ENCODE results near the gene DSE. TPM values are rescaled to one million over a fixed set of nuclear protein-coding genes. Genes with fewer than 3 reads are reported as not detected.
A peak's percentile ranks its signal among the peaks of the same experiment; 100 is the strongest.

DSE gene
- total RNA-seq, 1 donor from 2014 or later: 80.5 TPM

DNA sequence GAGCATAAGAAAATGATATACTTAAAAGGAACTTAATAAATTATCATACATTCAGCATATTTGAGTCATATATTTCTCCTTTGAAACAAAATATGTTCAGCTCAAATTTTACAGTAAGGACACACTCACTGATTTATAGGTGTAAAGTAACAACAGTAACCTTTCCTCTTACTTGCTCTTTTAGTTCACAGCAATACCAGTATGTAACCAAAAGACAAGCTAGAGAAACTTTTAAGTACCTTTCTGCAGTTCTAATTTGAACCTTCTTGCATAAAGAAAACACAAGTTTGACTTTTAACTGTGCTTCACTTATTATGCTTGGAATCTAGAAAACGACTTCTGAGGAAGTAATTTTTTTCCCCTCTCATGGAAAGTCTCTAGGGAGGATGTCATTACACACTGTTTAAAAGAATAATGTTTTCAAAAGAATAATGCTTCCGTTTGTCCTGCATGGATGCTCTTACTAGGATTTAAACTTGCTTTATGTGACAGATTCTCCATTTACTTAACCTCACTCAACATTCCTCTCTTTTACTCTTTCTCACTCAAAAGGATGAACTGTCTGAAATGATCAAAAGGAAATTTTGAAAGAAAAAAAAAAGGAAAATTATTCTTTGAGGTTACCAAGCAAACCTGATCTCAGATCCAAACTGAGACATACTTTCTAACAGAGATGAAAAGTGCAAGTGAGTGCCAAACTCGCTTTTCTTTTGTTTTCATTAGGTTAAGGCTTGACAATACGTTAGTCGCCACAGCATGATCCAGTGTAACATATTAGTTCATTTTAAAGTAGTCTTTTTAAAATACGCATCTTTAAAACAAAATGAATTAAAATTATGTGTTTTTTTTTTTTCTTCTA lies 68.1 kb downstream of the DSE start:
- Mint-ChIP-seq H3K27me3 (no peaks in the 10 kb centered on the region), H3K9me3 (no peaks in the 10 kb centered on the region), H3K36me3 (peaks cover 10% of the 10 kb centered on the region), H3K4me3 (peak overlapping the region; percentile 29), H3K4me1 (ENCODE audit: unreplicated experiment) (peaks cover 38% of the 10 kb centered on the region), H3K27ac (no peak overlapping the region)
- DNase-seq (ENCODE audit: extremely low spot score, unreplicated experiment): no peak
- TF ChIP-seq, protein P1, sequence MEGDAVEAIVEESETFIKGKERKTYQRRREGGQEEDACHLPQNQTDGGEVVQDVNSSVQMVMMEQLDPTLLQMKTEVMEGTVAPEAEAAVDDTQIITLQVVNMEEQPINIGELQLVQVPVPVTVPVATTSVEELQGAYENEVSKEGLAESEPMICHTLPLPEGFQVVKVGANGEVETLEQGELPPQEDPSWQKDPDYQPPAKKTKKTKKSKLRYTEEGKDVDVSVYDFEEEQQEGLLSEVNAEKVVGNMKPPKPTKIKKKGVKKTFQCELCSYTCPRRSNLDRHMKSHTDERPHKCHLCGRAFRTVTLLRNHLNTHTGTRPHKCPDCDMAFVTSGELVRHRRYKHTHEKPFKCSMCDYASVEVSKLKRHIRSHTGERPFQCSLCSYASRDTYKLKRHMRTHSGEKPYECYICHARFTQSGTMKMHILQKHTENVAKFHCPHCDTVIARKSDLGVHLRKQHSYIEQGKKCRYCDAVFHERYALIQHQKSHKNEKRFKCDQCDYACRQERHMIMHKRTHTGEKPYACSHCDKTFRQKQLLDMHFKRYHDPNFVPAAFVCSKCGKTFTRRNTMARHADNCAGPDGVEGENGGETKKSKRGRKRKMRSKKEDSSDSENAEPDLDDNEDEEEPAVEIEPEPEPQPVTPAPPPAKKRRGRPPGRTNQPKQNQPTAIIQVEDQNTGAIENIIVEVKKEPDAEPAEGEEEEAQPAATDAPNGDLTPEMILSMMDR (conservative IDR thresholded peaks at IDR 0.05): no peak

DNA sequence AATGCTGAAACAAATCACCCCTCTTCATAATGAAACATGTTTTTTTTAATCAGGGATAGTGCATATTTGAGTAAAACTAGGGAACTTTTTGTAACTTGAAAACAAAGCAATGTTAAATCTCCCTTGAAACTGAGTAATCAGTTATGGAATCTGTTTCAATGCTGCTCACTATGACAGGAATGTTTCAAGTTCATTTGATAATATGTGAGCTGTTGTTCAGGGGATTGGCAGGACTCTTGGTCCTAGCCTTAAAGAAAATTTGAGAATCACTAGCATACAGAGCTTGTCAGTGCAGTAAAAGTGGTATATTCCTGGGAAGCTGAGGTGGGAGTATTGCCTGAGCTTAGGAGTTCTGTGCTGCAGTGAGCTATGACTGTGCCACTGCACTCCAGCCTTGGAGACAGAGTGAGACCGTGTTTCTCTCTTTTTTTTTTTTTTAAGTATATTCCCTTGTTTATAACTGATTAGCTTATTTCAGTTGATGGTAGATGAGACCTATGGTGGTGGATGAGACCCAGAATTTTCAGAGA lies 68.8 kb downstream of the DSE start:
- Mint-ChIP-seq H3K36me3 (peaks cover 10% of the 10 kb centered on the region), H3K27ac (no peak overlapping the region), H3K9me3 (no peaks in the 10 kb centered on the region), H3K27me3 (no peaks in the 10 kb centered on the region), H3K4me1 (ENCODE audit: unreplicated experiment) (peaks cover 46% of the 10 kb centered on the region), H3K4me3 (peak overlapping the region; percentile 35)
- TF ChIP-seq, protein P1 (conservative IDR thresholded peaks at IDR 0.05): no peak
- DNase-seq (ENCODE audit: extremely low spot score, unreplicated experiment): no peak

DNA sequence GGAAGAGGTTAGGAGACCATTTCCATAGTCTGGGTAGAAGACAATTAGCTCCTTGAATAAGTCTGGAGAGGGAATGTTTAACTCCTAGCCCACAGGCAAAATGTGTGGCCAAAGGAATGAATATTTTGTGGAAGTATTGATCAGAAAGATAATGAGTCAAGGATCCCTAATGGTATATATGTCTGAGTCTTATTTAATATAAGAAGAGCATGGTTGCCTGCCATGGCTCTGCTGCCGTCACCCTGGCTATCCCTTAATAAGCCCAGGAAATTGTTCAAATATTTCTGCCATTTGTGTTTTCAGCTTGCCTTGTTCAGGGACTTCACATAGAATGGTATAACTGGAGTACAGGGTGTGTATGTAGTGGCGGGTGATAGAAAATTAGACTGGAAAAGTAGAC lies 72.4 kb downstream of the DSE start:
- Mint-ChIP-seq H3K27me3 (no peaks in the 10 kb centered on the region), H3K36me3 (no peaks in the 10 kb centered on the region), H3K27ac (no peak overlapping the region), H3K4me3 (no peak overlapping the region), H3K4me1 (ENCODE audit: unreplicated experiment) (peaks cover 44% of the 10 kb centered on the region), H3K9me3 (no peaks in the 10 kb centered on the region)
- no peak for DNase-seq (ENCODE audit: extremely low spot score, unreplicated experiment)
- TF ChIP-seq, protein P1 (conservative IDR thresholded peaks at IDR 0.05): no peak

DNA sequence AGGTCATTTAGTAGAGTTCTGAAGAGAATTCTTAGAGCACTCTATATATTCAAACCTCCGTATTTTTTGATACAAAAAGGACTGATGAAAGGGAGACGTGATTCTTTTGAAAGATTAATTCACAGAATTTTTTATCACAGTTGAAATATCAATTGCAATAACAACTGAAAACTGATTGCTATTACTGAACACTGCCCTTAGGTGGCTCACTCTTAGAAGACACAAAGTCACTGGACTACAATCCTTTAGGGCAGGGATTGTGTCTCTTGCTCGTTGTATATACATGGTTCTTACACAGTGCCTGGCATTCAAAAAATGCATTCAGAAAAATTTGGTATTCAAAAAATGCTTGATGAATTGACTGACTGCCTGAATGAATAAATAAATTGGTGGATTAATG lies 73.3 kb downstream of the DSE start:
- TF ChIP-seq, protein P1 (conservative IDR thresholded peaks at IDR 0.05): peak; percentile 70

DNA sequence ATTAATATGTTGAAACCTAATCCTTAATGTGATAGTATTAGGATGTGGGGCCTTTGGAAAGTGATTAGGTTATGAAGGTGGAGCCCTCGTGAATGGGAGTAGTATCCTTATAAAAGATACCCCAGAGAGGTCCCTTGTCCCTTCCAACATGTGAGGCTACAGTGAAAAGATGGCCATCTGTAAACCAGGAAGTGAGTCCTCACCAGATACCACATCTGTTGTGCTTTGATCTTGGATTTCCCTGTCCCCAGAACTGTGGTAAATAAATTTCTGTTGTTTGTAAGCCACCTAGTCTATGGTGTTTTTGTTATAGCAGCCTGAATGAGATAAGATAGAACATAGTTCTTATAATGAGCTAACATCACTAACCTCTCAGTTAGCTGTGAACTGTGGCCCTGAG lies 73.8 kb downstream of the DSE start:
- no peak overlapping the region for H3K4me3 Mint-ChIP-seq
- TF ChIP-seq, protein P1 (conservative IDR thresholded peaks at IDR 0.05): no peak

More for the DNA sequence above, 73.3 kb downstream of the DSE start:
- Mint-ChIP-seq H3K36me3 (no peaks in the 10 kb centered on the region), H3K27ac (no peak overlapping the region), H3K4me1 (ENCODE audit: unreplicated experiment) (peaks cover 39% of the 10 kb centered on the region), H3K27me3 (no peaks in the 10 kb centered on the region), H3K4me3 (no peak overlapping the region), H3K9me3 (no peaks in the 10 kb centered on the region)
- no peak for DNase-seq (ENCODE audit: extremely low spot score, unreplicated experiment)

More for the DNA sequence above, 73.8 kb downstream of the DSE start:
- no peaks in the 10 kb centered on the region for H3K36me3 Mint-ChIP-seq
- peaks cover 34% of the 10 kb centered on the region for H3K4me1 Mint-ChIP-seq (ENCODE audit: unreplicated experiment)
- no peak for DNase-seq (ENCODE audit: extremely low spot score, unreplicated experiment)
- H3K9me3 Mint-ChIP-seq: no peaks in the 10 kb centered on the region
- H3K27me3 Mint-ChIP-seq: no peaks in the 10 kb centered on the region
- H3K27ac Mint-ChIP-seq: no peak overlapping the region

Measured in type B pancreatic cell (in vitro differentiated cells).